CD4-positive, alpha-beta T cell treated with Interleukin-4 for 4 hours (primary cell): ENCODE measurements around the gene TRIM31.

ENCODE experiments used
- DNase-seq: peaks from one replicate; pipeline ENCODE4 v3.0.0-alpha.2; 2020

Gene TRIM31

GRCh38 chr6:30111266-30111856 lies 1.5 kb downstream of the TRIM31 start:
- DNase-seq: no peak

GRCh38 chr6:30104661-30105060 lies 8.2 kb downstream of the TRIM31 start:
- DNase-seq: no peak

- DNase-seq: no peak
These were observed 9.1 kb downstream of the TRIM31 start for GRCh38 chr6:30103872-30104179.

- peak; percentile 85 for DNase-seq
These were observed 9.7 kb downstream of the TRIM31 start for GRCh38 chr6:30102970-30103871.

GRCh38 chr6:30102414-30102969 lies 10.4 kb downstream of the TRIM31 start:
- no peak for DNase-seq

GRCh38 chr6:30101444-30102413 lies 11.2 kb downstream of the TRIM31 start:
- peak; percentile 48 for DNase-seq

- no peak for DNase-seq
These were observed 12.1 kb downstream of the TRIM31 start for GRCh38 chr6:30100585-30101443.

GRCh38 chr6:30100154-30100553 lies 12.7 kb downstream of the TRIM31 start:
- no peak for DNase-seq

GRCh38 chr6:30097902-30098768 lies 14.8 kb downstream of the TRIM31 start:
- DNase-seq: no peak

GRCh38 chr6:30096829-30097228 lies 16.1 kb downstream of the TRIM31 start:
- DNase-seq: no peak

GRCh38 chr6:30093951-30094661 lies 18.8 kb downstream of the TRIM31 start:
- DNase-seq: no peak

GRCh38 chr6:30092852-30093543 lies 19.9 kb downstream of the TRIM31 start:
- no peak for DNase-seq

GRCh38 chr6:30091577-30092381 lies 21.1 kb downstream of the TRIM31 start:
- DNase-seq: no peak

GRCh38 chr6:30087876-30088275 lies 25.0 kb downstream of the TRIM31 start:
- no peak for DNase-seq

GRCh38 chr6:30077218-30077617 lies 35.7 kb downstream of the TRIM31 start:
- no peak for DNase-seq

GRCh38 chr6:30075790-30076732 lies 36.8 kb downstream of the TRIM31 start:
- no peak for DNase-seq

- no peak for DNase-seq
These were observed 37.6 kb downstream of the TRIM31 start, which contains the start of gene RNF39 for GRCh38 chr6:30075094-30075789. Gene RNF39, minus strand, starts transcription at chr6:30075769. Its CDS starts 184 bp downstream, at chr6:30075585.
